ENCODE data around the gene GALNT2. TPM values are rescaled to one million over a fixed set of nuclear protein-coding genes. Genes with fewer than 3 reads are reported as not detected.

Gene GALNT2
- total and polyA plus RNA-seq, 9 of the 15 experiments (the other 6 are each of a cell fraction or from before 2014, with no cell fraction given): 1.6 to 106 (median 51.9) TPM

DNA sequence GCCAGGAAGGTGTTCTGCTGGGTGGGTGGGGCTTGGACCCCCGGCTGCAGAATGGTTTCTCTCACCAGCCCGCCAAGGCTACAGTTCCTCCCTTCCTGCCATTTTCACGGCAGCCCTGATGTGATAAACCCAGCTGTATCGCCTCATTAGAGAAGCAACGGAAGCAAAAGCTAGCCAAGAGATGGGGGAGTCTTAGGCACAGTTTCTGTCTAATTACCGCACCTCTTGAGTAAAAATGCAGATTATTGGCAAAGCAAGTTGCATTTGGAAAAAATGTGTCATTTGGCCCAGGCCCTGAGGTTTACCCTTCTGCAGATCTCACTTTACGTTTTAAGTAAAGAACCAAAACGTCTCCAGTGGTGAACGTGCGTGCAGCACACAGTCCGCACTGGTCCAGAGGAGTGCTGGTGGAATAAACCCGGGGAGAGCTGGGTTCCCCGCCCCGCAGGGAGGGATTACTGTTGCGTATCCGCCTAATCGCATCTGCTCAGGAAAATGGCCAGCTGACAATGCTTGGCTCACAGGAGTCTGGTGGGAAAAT is 109.9 kb downstream of the GALNT2 start (continued):
- TF ChIP-seq BACH1 (tag; IDR thresholded peaks at IDR 0.05) (no peak), CXXC5 (CRISPR knock-in tag; IDR thresholded peaks at IDR 0.05) (peak; percentile 85), RBM17 (IDR thresholded peaks at IDR 0.05; ENCODE audit: borderline replicate concordance, low read depth, low read length) (no peak), ELF2 (CRISPR knock-in tag; IDR thresholded peaks at IDR 0.05) (no peak), ZC3H8 (IDR thresholded peaks at IDR 0.05) (no peak), CEBPB (tag; IDR thresholded peaks at IDR 0.05) (peak; percentile 37; the same call in 1 of the 2 replicates), PCBP1 (IDR thresholded peaks at IDR 0.05; ENCODE audit: low read depth, low read length, poor library complexity, severe bottlenecking) (no peak), DIDO1 (tag; IDR thresholded peaks at IDR 0.05; ENCODE audit: low read depth) (0 out of 2 replicates have a peak, but pooled peaks have one; percentile 30), XRCC3 (IDR thresholded peaks at IDR 0.05) (no peak), KLF6 (CRISPR knock-in tag; IDR thresholded peaks at IDR 0.05; ENCODE audit: borderline replicate concordance) (no peak), FOXJ3 (CRISPR knock-in tag; IDR thresholded peaks at IDR 0.05) (no peak), ZNF668 (CRISPR knock-in tag; IDR thresholded peaks at IDR 0.05) (no peak), CCNT2 (IDR thresholded peaks at IDR 0.05; ENCODE audit: borderline replicate concordance, extremely low read depth, insufficient read length, low read depth, low read length) (peak; percentile 14), ESRRA (IDR thresholded peaks at IDR 0.05; ENCODE audit: borderline replicate concordance, low read depth) (no peak)
- TF ChIP-seq, protein P1, sequence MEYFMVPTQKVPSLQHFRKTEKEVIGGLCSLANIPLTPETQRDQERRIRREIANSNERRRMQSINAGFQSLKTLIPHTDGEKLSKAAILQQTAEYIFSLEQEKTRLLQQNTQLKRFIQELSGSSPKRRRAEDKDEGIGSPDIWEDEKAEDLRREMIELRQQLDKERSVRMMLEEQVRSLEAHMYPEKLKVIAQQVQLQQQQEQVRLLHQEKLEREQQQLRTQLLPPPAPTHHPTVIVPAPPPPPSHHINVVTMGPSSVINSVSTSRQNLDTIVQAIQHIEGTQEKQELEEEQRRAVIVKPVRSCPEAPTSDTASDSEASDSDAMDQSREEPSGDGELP (CRISPR knock-in tag; IDR thresholded peaks at IDR 0.05; ENCODE audit: borderline replicate concordance): peak; percentile 89
- TF ChIP-seq, protein P2, sequence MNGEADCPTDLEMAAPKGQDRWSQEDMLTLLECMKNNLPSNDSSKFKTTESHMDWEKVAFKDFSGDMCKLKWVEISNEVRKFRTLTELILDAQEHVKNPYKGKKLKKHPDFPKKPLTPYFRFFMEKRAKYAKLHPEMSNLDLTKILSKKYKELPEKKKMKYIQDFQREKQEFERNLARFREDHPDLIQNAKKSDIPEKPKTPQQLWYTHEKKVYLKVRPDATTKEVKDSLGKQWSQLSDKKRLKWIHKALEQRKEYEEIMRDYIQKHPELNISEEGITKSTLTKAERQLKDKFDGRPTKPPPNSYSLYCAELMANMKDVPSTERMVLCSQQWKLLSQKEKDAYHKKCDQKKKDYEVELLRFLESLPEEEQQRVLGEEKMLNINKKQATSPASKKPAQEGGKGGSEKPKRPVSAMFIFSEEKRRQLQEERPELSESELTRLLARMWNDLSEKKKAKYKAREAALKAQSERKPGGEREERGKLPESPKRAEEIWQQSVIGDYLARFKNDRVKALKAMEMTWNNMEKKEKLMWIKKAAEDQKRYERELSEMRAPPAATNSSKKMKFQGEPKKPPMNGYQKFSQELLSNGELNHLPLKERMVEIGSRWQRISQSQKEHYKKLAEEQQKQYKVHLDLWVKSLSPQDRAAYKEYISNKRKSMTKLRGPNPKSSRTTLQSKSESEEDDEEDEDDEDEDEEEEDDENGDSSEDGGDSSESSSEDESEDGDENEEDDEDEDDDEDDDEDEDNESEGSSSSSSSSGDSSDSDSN (IDR thresholded peaks at IDR 0.05; ENCODE audit: borderline replicate concordance in 1 of 2, low read depth in 2 of 2, low read length in 2 of 2): peak in 1 of 2 experiments; percentile 57; a peak in 1 of 4 replicates
- TF ChIP-seq, protein P3, sequence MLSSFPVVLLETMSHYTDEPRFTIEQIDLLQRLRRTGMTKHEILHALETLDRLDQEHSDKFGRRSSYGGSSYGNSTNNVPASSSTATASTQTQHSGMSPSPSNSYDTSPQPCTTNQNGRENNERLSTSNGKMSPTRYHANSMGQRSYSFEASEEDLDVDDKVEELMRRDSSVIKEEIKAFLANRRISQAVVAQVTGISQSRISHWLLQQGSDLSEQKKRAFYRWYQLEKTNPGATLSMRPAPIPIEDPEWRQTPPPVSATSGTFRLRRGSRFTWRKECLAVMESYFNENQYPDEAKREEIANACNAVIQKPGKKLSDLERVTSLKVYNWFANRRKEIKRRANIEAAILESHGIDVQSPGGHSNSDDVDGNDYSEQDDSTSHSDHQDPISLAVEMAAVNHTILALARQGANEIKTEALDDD (IDR thresholded peaks at IDR 0.05): peak; percentile 72
- TF ChIP-seq, protein P4, sequence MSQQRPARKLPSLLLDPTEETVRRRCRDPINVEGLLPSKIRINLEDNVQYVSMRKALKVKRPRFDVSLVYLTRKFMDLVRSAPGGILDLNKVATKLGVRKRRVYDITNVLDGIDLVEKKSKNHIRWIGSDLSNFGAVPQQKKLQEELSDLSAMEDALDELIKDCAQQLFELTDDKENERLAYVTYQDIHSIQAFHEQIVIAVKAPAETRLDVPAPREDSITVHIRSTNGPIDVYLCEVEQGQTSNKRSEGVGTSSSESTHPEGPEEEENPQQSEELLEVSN (IDR thresholded peaks at IDR 0.05; ENCODE audit: borderline replicate concordance in 1 of 2, extremely low read depth in 1 of 2, insufficient read depth in 1 of 2, insufficient read length in 1 of 2, low read depth in 1 of 2, low read length in 1 of 2, poor library complexity in 1 of 2, severe bottlenecking in 1 of 2): peak in 1 of 2 experiments; percentile 16

Measured in K562 (cell line).